GM23248 (cell line): ENCODE measurements around the gene LIFR.

Experiments used
- EZH2 ChIP-seq: fragments of 200-600 bp; sonication (generic); IDR thresholded peaks from 2 replicates; pipeline ENCODE4 v1.6.1; 2018; ENCODE audit warnings: antibody characterized with exemption, mild to moderate bottlenecking; ENCODE audit not compliant: insufficient read depth, poor library complexity, severe bottlenecking
- EZH2phosphoT487 ChIP-seq: fragments of 200-600 bp; sonication (generic); IDR thresholded peaks from 2 replicates; pipeline ENCODE4 v1.6.1; 2018; ENCODE audit warnings: antibody characterized with exemption, moderate library complexity, mild to moderate bottlenecking, low read depth; ENCODE audit not compliant: insufficient read depth

- TF ChIP-seq EZH2 (no peak), EZH2phosphoT487 (no peak)
Observed at GRCh38 chr5:38536968-38537367, 19.5 kb downstream of the LIFR start.
